HG02973 (cell line): ENCODE data around the gene CIC.

Experiments used
- ATAC-seq: cut with Tn5 transposase; IDR thresholded peaks from one replicate; pipeline ENCODE4 v1.9.1; 2021; ENCODE audit warnings: moderate library complexity; ENCODE audit not compliant: unreplicated experiment

The CIC gene

DNA sequence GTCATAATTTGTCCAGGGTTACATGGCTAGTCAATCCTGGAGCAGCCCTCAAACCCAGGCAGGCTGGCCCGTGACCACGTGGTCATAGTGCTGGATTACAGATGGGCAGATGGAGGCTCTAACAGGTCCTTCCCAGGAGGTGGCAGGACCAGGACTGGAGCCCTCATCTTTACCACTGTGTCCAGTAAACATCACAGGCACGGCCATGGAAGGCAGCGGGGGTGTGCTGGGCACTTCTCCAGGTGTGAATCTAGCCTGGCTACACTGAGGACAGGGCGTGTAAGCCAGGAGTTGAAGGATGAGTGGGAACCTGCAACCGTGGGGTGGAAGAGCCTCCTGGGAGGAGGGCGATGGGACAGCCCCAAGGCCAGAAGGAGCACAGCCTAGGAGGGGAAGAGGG lies 6.1 kb downstream of the CIC start:
- ATAC-seq, result no peak

GRCh38 chr19:42275517-42275916 lies 6.5 kb downstream of the CIC start:
- no peak for ATAC-seq

DNA sequence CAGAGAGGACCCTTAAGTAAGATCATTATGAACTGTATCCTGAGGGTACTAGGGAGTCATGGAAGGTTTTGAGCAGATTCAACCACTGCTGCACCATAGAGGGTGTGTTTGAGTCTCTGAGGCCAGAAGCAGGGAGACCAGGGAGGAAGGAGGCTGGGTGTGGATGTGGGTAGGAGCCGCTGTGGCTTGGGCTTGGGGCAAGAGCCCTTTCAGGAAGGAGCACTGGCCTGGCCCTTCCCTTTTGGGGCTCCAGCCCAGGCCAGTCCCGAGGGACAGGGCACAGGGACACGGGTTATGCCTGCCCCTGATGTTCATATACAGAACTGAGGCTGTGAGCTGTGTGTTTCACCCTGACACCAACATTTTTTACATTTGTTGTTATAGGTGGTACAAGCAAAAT lies 7.2 kb downstream of the CIC start:
- ATAC-seq, result no peak

DNA sequence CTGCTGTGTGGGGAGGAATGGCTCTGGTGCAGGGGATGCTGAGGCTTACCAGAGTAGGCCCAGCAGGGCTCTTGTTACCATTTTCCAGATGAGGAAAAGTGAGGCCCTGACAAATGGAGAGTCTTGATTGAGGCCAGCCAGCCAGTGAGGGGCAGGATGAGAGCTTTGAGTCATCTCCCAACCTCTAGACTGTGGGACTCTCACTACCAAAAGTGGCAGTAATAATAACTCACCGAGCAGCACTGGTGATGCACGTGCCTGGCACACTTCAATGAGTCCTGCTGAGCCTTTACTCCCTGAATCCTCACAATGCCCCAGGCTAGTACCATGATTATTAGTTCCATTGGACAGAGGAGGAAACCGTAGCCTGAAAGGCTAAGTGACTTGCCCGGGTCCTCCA lies 7.8 kb downstream of the CIC start:
- ATAC-seq, result no peak

DNA sequence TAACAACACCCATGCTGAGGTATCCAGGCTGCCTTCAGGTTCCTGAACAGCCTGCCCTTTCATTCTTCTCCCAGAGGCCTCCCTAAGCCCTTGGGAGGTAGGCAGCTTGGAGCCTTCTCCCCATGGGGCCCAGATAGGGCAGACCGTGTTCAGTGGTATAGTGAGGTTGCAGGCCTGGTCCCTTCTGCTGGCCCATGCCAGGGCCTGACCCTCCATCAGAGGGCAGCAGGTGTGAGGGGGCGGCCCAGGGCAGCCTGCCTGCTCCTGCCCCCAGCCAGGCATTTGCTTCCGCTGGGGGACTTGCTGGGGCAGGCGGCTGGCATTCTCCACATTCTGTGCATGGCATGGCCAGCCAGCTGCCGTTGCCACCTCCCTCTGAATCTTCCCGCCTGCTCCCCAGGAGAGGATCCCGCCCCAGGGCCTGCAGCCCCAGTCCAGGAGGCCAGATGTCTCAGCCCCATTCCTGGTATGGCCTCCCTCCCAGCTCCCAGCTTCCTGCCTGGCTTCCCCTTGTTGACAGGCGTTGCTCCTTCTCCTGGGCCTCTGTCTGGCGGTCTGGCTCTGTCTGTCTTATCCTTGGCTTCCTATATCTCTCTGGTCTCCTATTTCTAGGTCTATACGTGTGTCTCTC lies 8.9 kb downstream of the CIC start:
- no peak for ATAC-seq

DNA sequence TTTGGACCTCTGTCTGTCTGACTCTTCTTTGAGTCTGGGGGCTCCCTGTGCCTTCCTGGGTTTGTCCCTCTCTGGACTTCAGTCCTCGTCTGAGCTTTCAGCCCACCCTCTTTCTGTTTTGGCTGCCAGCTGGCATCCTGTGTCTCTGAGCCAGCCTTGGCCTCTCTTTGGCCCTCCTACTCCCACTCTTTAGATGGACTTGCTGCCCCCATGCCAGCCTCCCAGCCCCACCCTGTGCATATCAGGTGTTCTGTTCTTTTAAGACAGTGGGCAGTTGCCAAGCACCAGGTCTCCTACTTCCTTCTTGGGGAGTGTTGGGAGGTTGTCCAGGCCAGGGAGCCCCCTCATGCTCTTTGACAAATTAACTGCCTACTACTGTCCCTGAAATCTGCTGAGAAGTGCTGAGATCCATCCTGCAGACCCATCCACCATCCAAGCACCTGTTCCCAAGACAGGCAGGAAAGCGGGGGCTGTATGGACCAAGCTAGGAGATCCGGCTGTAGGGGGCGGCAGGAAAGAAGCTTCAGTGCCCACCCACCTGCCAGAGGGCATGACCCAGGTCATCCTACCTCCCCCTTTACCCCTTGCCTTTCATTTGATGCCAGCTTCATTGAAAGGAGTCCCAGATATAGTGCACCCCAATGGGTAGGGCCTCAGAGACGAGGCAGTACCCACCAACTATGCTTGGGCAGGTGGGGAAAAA lies 9.6 kb downstream of the CIC start:
- no peak for ATAC-seq

DNA sequence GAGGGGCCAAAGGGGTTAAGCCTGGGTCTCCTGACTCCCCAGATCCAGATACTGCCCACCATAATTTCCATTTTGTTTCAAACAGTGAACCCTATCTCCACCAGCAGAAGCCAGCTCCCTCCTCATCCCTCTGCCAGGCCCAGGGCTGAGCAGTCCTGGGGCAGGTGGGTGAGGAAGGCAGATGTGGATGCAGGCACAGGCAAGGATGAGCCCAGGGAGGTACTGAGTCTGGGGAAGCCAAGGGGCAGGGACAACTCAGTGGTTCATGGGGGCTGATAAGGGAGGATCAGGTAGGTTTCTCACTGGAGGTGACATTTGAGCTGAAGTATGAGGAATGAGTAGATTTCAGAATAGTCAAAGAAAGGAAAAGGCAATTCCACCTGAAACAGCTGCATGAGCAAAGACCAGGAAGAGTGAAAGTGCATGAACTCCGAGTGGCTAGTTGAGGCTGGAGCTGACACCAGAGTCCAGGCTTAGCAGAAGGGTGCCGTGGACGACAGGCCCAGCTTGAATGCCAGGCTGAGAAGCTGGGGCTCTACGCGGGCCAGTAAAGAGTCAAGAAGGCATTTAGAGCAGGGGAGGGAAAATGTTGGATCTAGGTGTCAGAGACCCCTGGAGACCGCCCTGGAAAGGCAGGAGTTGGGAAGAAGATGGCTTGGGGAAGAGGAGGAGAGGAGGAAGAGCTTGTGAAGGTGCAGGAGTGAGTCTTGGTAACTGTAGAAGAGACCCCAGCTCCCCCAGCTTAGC lies 10.3 kb downstream of the CIC start:
- ATAC-seq, result no peak

- ATAC-seq, result no peak
Measured at GRCh38 chr19:42279902-42280814, 11.1 kb downstream of the CIC start.

DNA sequence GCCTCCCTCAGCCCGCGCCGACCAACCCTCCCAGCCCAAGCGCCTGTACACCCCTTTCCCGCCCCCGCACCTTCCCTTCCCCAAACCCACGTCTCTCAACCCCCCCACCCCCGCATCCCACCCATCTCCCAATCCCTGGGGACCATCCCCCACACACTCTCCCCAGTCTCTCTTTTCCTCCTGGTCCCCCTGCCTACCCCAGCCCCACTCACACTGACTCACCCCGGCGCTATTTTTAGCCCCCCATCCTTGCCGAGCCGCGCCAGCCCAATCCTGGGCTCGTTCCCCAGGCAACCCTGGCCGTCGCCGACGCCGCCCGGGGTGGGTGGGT lies 11.7 kb downstream of the CIC start:
- ATAC-seq, result no peak

DNA sequence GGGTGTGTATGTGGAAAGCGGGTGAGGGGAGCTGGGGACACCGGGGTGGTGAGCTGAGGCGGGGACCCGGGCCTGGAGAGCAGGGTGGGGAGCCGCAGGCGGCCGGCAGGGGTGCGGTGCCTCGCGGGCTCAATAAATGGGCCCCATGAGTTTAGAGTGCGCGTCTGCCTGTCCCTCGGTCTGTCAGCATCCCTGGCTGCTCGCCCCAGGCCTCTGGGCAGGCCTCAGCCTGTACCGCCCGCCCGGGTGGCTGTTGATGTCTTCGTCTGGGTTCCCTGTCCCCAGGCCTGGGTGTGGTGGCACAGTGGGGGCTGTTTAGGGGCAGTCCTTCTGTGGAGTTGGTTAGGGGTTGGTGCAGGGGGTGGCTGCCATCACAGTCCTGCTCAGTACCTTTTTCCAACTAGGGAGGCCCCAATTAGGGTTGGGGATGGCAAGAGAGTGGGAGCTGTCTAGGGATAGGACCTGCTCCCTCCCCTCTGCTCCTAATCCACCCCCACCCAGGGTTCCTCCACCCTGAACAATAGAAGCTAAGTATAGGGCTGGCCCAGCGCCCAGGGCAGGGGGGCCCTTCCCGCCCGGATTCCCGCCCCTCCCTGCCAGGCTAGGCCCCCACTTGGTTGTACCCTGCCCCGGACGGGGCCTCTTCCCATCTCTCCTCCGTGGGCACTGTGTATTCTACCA lies 12.2 kb downstream of the CIC start:
- no peak for ATAC-seq

DNA sequence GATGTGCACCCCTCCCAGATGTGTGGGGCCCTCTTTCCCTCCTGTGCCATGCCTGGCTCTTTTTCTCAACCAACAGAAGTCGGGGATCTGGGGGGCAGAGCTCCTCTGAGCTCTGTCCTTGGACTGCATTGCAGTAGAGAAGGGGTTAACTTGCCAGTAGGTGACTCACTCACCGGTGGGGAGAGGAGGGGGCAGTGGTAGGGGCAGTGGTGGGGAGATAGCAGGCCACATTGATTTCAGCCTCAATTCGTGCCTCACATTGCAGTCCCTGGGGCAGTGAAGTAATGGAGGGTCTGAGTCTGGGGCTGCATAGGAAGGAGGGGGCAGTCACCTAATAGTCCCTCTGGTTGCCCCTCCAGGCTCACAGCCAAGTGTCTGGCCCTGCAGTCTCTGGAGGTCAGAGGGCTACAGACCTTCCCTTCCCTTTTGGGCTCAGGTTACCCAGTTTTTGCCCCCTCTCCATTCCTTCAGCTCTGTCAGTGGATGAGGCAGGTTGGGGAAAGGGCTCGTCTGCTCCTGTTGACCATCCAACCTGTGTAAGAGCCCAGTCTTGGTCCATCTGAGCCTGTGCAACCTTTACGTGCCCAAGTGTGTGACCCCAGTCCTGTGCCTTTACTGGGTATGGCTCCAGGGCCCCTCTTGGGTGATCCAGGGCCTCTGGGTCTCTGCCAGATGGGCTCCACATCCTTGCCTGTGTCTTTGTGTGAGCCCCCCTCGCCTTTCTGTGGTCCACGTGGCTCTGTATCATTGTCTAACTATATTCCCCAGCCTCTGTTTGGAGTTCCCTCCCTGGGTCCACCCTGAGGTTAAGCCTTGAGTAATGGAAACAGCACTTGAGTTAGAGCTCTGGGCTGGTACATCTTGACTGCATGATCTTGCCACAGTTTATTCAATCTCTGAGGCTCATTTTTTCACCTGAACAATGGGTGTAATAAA lies 13.0 kb downstream of the CIC start:
- no peak for ATAC-seq

DNA sequence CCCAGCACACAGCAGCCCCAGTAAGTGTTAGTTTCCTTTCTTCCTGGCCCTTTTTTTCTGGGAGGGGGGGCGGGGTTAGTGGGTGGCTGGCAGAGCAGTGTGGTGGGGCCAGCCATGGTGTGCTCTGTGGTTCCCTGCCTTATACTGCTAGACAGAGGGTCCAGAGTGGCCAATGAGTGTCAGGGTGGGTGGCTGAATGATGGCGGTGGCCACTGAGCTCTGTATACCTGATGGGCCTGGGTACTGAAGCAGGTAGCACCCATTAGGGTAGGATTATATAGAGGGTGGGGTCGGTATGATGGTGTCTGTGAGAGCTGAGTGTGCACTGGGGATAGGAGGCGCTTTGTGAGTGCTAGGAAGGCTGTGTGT lies 13.8 kb downstream of the CIC start:
- ATAC-seq, result no peak

GRCh38 chr19:42283188-42284065 lies 14.4 kb downstream of the CIC start:
- ATAC-seq, result peak; percentile 38

GRCh38 chr19:42284066-42284501 lies 15.0 kb downstream of the CIC start:
- ATAC-seq, result peak; percentile 19

- no peak for ATAC-seq
Measured at GRCh38 chr19:42284591-42285341, 15.7 kb downstream of the CIC start.

GRCh38 chr19:42285541-42285941 lies 16.5 kb downstream of the CIC start:
- no peak for ATAC-seq

DNA sequence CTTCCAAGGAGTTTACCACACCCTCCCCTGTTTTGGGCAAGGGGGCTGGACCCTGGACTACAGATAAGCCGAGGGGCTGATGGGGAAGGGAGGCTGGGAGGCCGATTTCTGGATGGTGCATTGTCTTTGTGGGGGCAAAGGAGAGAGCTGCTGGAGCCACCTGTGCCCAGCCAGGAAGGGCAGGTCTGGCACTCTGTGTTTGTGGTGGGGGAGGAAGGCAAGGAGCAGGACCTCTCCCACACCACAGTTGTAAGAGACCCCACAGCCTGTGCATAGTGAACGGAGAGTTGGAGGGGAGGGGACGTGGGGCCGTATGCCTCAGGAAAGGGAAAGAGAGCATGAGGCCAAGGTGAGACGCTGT lies 16.9 kb downstream of the CIC start:
- ATAC-seq, result no peak
